ENCODE results near the gene KCTD17.

Gene KCTD17

DNA sequence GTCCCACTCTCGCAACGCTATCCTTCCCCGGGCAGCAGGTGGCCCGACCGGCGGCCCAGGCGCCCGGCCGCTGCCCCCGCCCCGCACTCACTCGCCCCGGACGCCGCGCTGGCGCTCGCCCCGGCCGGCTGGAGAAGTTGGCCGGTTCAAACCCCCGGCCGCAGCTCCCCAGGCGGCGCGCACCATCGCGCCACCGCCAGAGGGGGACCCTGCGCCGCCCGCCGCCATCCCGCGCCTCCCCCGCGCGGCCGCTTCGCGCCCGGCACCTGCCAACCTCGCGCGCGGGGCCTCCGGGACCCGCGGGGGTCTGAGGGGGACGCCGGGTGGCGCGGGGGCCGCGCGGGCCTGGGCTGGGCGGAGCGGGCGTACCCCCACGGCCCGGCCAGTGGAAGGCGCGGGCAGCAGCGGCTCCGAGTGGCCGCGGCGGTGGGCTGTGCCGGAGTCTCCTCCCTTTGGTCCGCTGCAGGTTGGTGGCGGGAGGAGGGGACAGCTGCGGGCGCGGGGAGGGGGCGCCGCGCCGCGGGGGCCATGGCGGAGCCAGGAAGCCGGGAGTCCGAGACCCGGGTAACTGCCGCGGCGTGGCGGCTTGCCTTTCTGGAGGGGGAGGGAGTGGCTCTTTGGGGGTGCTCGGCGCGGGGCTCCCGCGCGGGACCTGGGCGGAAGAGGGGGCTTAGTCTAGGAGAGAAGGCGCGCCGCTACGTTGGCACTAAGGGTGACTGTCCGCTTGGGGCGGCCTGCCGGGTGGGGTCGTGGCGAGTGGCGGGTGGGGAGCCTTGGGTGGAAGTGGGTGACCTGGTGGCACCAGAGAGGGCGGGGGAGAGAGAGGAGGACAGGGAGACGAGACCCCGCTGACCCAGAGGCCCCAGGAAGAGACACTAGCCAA is 32.0 kb upstream of the KCTD17 start, which contains the start of the genes MPST and TST:
TSS of gene MPST (plus strand) at position 434 of the 883 bp plus-strand sequence. CDS start at position 529, 95 bp downstream.
TSS of gene TST (minus strand) at position 139 of the 883 bp plus-strand sequence. CDS start 715 bp downstream, outside the sequence.
- Histone ChIP-seq H3K9ac (ENCODE audit: low read length in 5 of 5) (peak within 1 kb of the TSS; percentile 69 to 92 (median 78)), H3K27me3 (ENCODE audit: control insufficient read depth in 5 of 5, insufficient read depth in 4 of 5, low read length in 5 of 5) (no peaks in the 10 kb centered on the region), H3K9me3 (ENCODE audit: control insufficient read depth in 5 of 5, low read length in 5 of 5) (no peaks in the 10 kb centered on the region), H3K36me3 (ENCODE audit: control insufficient read depth in 5 of 5, insufficient read depth in 5 of 5, low read length in 5 of 5) (peaks cover 0 to 13% (median 5%) of the 10 kb centered on the region in 5 donors), H3K4me3 (ENCODE audit: low read depth in 1 of 5, low read length in 5 of 5) (peak within 1 kb of the TSS; percentile 82 to 93 (median 87)), H3K4me1 (ENCODE audit: control insufficient read depth in 5 of 5, insufficient read depth in 5 of 5, low read length in 5 of 5) (peaks cover 15 to 83% (median 74%) of the 10 kb centered on the region in 5 donors), H3K27ac (ENCODE audit: low read depth, low read length) (peak within 1 kb of the TSS; percentile 86)

DNA sequence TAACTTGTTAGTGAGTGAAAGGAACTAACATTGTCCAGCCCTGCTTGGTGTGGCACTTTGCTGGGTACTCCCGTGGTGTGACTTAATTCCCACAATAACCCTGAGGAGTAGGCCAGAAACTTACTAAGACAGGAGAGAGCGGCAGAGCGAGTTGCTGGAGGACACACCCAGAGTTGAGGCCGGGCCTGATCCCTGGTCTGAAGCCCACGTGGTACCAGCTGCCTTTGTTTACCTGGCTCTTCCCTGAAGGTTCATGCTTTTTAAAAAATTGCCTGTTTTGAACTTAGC is 31.4 kb upstream of the KCTD17 start:
- Histone ChIP-seq H3K36me3 (ENCODE audit: control insufficient read depth in 5 of 5, insufficient read depth in 5 of 5, low read length in 5 of 5) (peaks cover 0 to 19% (median 10%) of the 10 kb centered on the region in 5 donors), H3K27me3 (ENCODE audit: control insufficient read depth in 5 of 5, insufficient read depth in 4 of 5, low read length in 5 of 5) (no peaks in the 10 kb centered on the region), H3K4me3 (ENCODE audit: low read depth in 1 of 5, low read length in 5 of 5) (peak overlapping the region; percentile 77 to 93 (median 87)), H3K9ac (ENCODE audit: low read length in 5 of 5) (peak overlapping the region; percentile 69 to 92 (median 78)), H3K4me1 (ENCODE audit: control insufficient read depth in 5 of 5, insufficient read depth in 5 of 5, low read length in 5 of 5) (peaks cover 13 to 77% (median 68%) of the 10 kb centered on the region in 5 donors), H3K9me3 (ENCODE audit: control insufficient read depth in 5 of 5, low read length in 5 of 5) (no peaks in the 10 kb centered on the region), H3K27ac (ENCODE audit: low read depth, low read length) (peak overlapping the region; percentile 86)

GRCh38 chr22:37021041-37021440 is 30.5 kb upstream of the KCTD17 start:
- Histone ChIP-seq H3K36me3 (ENCODE audit: control insufficient read depth in 5 of 5, insufficient read depth in 5 of 5, low read length in 5 of 5) (peaks cover 0 to 27% (median 19%) of the 10 kb centered on the region in 5 donors), H3K4me3 (ENCODE audit: low read depth in 1 of 5, low read length in 5 of 5) (no peak overlapping the region), H3K9ac (ENCODE audit: low read length in 5 of 5) (peak overlapping the region in 2 of 5 donors; percentile 48 to 66), H3K4me1 (ENCODE audit: control insufficient read depth in 5 of 5, insufficient read depth in 5 of 5, low read length in 5 of 5) (peaks cover 12 to 77% (median 61%) of the 10 kb centered on the region in 5 donors), H3K9me3 (ENCODE audit: control insufficient read depth in 5 of 5, low read length in 5 of 5) (no peaks in the 10 kb centered on the region), H3K27me3 (ENCODE audit: control insufficient read depth in 5 of 5, insufficient read depth in 4 of 5, low read length in 5 of 5) (no peaks in the 10 kb centered on the region), H3K27ac (ENCODE audit: low read depth, low read length) (peak overlapping the region; percentile 86)

DNA sequence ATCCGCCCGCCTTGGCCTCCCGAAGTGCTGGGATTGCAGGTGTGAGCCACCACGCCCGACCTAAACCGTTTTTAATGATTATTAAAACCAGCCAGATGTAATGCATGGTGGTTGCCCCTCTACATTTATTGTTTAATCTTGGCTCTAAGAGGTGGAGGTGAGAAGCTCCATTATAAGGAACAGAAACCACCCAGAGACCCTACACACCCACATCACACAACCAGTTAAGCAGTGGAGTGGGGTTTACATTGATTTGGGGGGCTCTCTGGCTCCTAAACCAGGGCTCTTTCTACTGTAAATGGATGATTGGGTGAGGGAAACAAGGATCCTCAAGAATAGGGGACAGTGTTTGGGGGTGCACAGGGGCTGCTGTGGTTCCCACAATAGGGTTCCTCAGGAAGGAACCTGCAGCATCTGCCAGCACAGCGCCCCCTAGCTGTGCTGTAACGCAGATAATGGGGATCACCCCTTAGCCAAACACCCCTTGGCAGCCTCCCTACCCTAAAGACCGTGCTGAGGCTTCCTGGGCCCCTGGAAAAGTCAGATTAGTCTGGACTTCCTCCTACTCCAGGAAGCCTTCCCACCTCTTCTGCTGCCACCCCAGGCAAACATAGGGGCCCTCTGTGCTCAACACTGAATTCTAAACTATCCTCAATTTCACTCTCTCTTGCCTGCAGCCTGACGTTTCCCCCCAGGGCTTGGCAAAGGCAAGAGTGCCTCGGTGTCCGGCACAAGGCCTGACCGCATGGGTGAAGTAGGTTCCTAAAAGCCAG is 29.6 kb upstream of the KCTD17 start:
- Histone ChIP-seq H3K9ac (ENCODE audit: low read length in 5 of 5) (peak overlapping the region in 1 of 5 donors; percentile 19), H3K4me1 (ENCODE audit: control insufficient read depth in 5 of 5, insufficient read depth in 5 of 5, low read length in 5 of 5) (peaks cover 12 to 68% (median 53%) of the 10 kb centered on the region in 5 donors), H3K27me3 (ENCODE audit: control insufficient read depth in 5 of 5, insufficient read depth in 4 of 5, low read length in 5 of 5) (no peaks in the 10 kb centered on the region), H3K9me3 (ENCODE audit: control insufficient read depth in 5 of 5, low read length in 5 of 5) (no peaks in the 10 kb centered on the region), H3K27ac (ENCODE audit: low read depth, low read length) (no peak overlapping the region), H3K4me3 (ENCODE audit: low read depth in 1 of 5, low read length in 5 of 5) (peak overlapping the region in 1 of 5 donors; percentile 23), H3K36me3 (ENCODE audit: control insufficient read depth in 5 of 5, insufficient read depth in 5 of 5, low read length in 5 of 5) (peaks cover 0 to 35% (median 26%) of the 10 kb centered on the region in 5 donors)

GRCh38 chr22:37022483-37023337 is 28.8 kb upstream of the KCTD17 start:
- H3K36me3 ChIP-seq (ENCODE audit: control insufficient read depth in 5 of 5, insufficient read depth in 5 of 5, low read length in 5 of 5), result peaks cover 0 to 40% (median 33%) of the 10 kb centered on the region in 5 donors
- H3K27me3 ChIP-seq (ENCODE audit: control insufficient read depth in 5 of 5, insufficient read depth in 4 of 5, low read length in 5 of 5), result no peaks in the 10 kb centered on the region
- no peaks in the 10 kb centered on the region for H3K9me3 ChIP-seq (ENCODE audit: control insufficient read depth in 5 of 5, low read length in 5 of 5)
- H3K4me3 ChIP-seq (ENCODE audit: low read depth in 1 of 5, low read length in 5 of 5), result no peak overlapping the region
- peaks cover 8 to 60% (median 45%) of the 10 kb centered on the region in 5 donors for H3K4me1 ChIP-seq (ENCODE audit: control insufficient read depth in 5 of 5, insufficient read depth in 5 of 5, low read length in 5 of 5)
- H3K9ac ChIP-seq (ENCODE audit: low read length in 5 of 5), result peak overlapping the region in 1 of 5 donors; percentile 19
- H3K27ac ChIP-seq (ENCODE audit: low read depth, low read length), result no peak overlapping the region

- Histone ChIP-seq H3K4me3 (ENCODE audit: low read depth in 1 of 5, low read length in 5 of 5) (no peak overlapping the region), H3K4me1 (ENCODE audit: control insufficient read depth in 5 of 5, insufficient read depth in 5 of 5, low read length in 5 of 5) (peaks cover 6 to 49% (median 33%) of the 10 kb centered on the region in 5 donors), H3K36me3 (ENCODE audit: control insufficient read depth in 5 of 5, insufficient read depth in 5 of 5, low read length in 5 of 5) (peaks cover 0 to 45% (median 38%) of the 10 kb centered on the region in 5 donors)
Observed at GRCh38 chr22:37023743-37024338, 27.7 kb upstream of the KCTD17 start.

DNA sequence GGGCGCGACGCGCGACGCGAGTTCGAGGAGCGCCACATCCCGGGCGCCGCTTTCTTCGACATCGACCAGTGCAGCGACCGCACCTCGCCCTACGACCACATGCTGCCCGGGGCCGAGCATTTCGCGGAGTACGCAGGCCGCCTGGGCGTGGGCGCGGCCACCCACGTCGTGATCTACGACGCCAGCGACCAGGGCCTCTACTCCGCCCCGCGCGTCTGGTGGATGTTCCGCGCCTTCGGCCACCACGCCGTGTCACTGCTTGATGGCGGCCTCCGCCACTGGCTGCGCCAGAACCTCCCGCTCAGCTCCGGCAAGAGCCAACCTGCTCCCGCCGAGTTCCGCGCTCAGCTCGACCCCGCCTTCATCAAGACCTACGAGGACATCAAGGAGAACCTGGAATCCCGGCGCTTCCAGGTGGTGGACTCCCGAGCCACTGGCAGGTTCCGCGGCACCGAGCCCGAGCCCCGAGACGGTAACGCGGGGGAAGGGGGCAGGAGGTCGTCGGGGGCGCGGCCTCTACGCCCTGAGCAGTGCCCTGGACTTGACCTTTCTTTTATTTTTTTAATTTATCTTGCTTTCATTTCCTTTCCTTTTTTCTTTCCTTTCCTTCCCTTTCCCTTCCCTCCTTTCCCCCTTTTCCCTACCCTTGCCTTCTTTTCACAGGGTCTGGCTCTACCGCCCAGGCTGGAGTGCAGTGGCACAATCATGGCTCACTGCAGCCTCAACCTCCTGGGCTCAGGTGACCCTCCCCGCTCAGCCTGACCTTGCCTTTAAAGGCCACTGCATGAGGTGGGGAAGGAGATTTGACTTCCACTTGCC is 27.0 kb upstream of the KCTD17 start:
- H3K36me3 ChIP-seq (ENCODE audit: control insufficient read depth in 5 of 5, insufficient read depth in 5 of 5, low read length in 5 of 5), result peaks cover 0 to 53% (median 45%) of the 10 kb centered on the region in 5 donors
- no peaks in the 10 kb centered on the region for H3K27me3 ChIP-seq (ENCODE audit: control insufficient read depth in 5 of 5, insufficient read depth in 4 of 5, low read length in 5 of 5)
- no peak overlapping the region for H3K4me3 ChIP-seq (ENCODE audit: low read depth in 1 of 5, low read length in 5 of 5)
- H3K9me3 ChIP-seq (ENCODE audit: control insufficient read depth in 5 of 5, low read length in 5 of 5), result no peaks in the 10 kb centered on the region
- peak overlapping the region in 1 of 5 donors; percentile 48 for H3K9ac ChIP-seq (ENCODE audit: low read length in 5 of 5)
- no peak overlapping the region for H3K27ac ChIP-seq (ENCODE audit: low read depth, low read length)
- peaks cover 6 to 48% (median 31%) of the 10 kb centered on the region in 5 donors for H3K4me1 ChIP-seq (ENCODE audit: control insufficient read depth in 5 of 5, insufficient read depth in 5 of 5, low read length in 5 of 5)

More at GRCh38 chr22:37023743-37024338, 27.7 kb upstream of the KCTD17 start:
- Histone ChIP-seq H3K27me3 (ENCODE audit: control insufficient read depth in 5 of 5, insufficient read depth in 4 of 5, low read length in 5 of 5) (no peaks in the 10 kb centered on the region), H3K27ac (ENCODE audit: low read depth, low read length) (no peak overlapping the region), H3K9me3 (ENCODE audit: control insufficient read depth in 5 of 5, low read length in 5 of 5) (no peaks in the 10 kb centered on the region), H3K9ac (ENCODE audit: low read length in 5 of 5) (no peak overlapping the region)

DNA sequence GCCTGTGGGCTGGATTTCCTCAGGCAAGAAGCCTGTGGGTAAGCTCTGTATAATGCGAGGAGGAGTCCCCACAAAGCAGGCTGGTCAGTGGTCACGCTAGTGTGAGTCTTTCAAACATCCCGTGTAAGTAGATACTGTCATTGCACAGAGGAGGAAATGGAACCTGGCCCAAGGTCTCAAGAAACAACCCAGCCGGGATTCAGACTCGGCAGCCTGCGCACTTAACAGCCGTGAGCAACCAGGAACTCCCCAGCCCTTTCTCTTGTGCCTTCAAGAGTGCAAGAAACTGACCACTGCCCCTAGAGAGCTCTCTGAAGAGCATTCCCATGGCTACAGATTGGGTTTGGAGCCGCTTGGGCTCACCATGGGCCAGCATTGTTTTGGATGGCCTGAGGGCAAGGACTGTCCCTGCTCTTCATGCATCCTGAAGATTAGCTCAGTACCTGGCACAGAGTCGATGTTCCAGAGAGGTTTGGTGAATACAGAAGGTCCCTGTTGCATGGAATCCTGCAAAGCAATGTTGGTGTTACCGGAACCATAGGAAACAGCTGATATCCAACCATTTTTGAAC is 26.0 kb upstream of the KCTD17 start:
- H3K4me1 ChIP-seq (ENCODE audit: control insufficient read depth in 5 of 5, insufficient read depth in 5 of 5, low read length in 5 of 5), result peaks cover 6 to 41% (median 21%) of the 10 kb centered on the region in 5 donors
- no peak overlapping the region for H3K4me3 ChIP-seq (ENCODE audit: low read depth in 1 of 5, low read length in 5 of 5)
- H3K9me3 ChIP-seq (ENCODE audit: control insufficient read depth in 5 of 5, low read length in 5 of 5), result no peaks in the 10 kb centered on the region
- no peak overlapping the region for H3K27ac ChIP-seq (ENCODE audit: low read depth, low read length)
- peaks cover 0 to 61% (median 54%) of the 10 kb centered on the region in 5 donors for H3K36me3 ChIP-seq (ENCODE audit: control insufficient read depth in 5 of 5, insufficient read depth in 5 of 5, low read length in 5 of 5)
- H3K9ac ChIP-seq (ENCODE audit: low read length in 5 of 5), result peak overlapping the region in 1 of 5 donors; percentile 48
- no peaks in the 10 kb centered on the region for H3K27me3 ChIP-seq (ENCODE audit: control insufficient read depth in 5 of 5, insufficient read depth in 4 of 5, low read length in 5 of 5)
